K562 (cell line): ENCODE results near the gene KRTAP4-7. TPM values are rescaled to one million over a fixed set of nuclear protein-coding genes. Genes with fewer than 3 reads are reported as not detected.

Source experiments
- ARID2 ChIP-seq: fragments of 450-650 bp; IDR thresholded peaks from 2 replicates; pipeline ENCODE4 v1.6.1; 2017; ENCODE audit warnings: antibody characterized with exemption, mild to moderate bottlenecking
- BRF2 ChIP-seq: IDR thresholded peaks from 3 replicates; pipeline ENCODE4 v1.6.1; 2011; ENCODE audit warnings: borderline replicate concordance, mild to moderate bottlenecking; ENCODE audit not compliant: insufficient read length, insufficient read depth
- CAMTA2 ChIP-seq: fragments of 250-450 bp; sonication (Bioruptor Pico); conservative IDR thresholded peaks from 2 replicates; pipeline ENCODE4 v1.5.1; 2022
- CTCF ChIP-seq, 3 experiments: IDR thresholded peaks in 2 of 3; conservative IDR thresholded peaks in 1 of 3; 2 replicates each; pipeline ENCODE4 v1.5.1; 2011 to 2012; ENCODE audit warnings: low read length in 3 of 3, mild to moderate bottlenecking in 3 of 3, control low read depth in 2 of 3, improper control_type of control experiment in 1 of 3, inconsistent platforms in 1 of 3, low read depth in 1 of 3, mixed read lengths in 1 of 3, moderate library complexity in 1 of 3; ENCODE audit not compliant: insufficient read depth in 2 of 3
- E2F4 ChIP-seq: sonication (generic); formaldehyde crosslinking; IDR thresholded peaks from 2 replicates; pipeline ENCODE4 v1.8.0; 2022; ENCODE audit warnings: mild to moderate bottlenecking, low read depth, missing genetic modification reagents
- FOXK1 ChIP-seq: sonication (generic); formaldehyde crosslinking; IDR thresholded peaks from 2 replicates; pipeline ENCODE4 v1.8.0; 2022; ENCODE audit warnings: missing genetic modification reagents, mild to moderate bottlenecking, borderline replicate concordance
- KDM1A ChIP-seq, 2 experiments: fragments of 450-650 bp; IDR thresholded peaks; 2 replicates each; pipeline ENCODE4 v1.6.1; 2016; ENCODE audit warnings: mild to moderate bottlenecking in 2 of 2
- KLF6 ChIP-seq: fragments of 250-450 bp; sonication (Bioruptor Pico); IDR thresholded peaks from 2 replicates; pipeline ENCODE4 v1.4.0; 2020; ENCODE audit warnings: mild to moderate bottlenecking, moderate library complexity, borderline replicate concordance
- MBD2 ChIP-seq: sonication (generic); IDR thresholded peaks from 2 replicates; pipeline ENCODE4 v1.6.1; 2016; ENCODE audit warnings: low read depth, borderline replicate concordance
- MCM7 ChIP-seq, 2 experiments: fragments of 450-650 bp; IDR thresholded peaks; 2 replicates each; pipeline ENCODE4 v1.6.1; 2016 to 2018
- PTTG1 ChIP-seq: fragments of 450-650 bp; IDR thresholded peaks from 2 replicates; pipeline ENCODE4 v1.6.1; 2016; ENCODE audit warnings: low read depth, mild to moderate bottlenecking, missing genetic modification characterization, missing compliant biosample characterization
- RFX5 ChIP-seq: IDR thresholded peaks from 2 replicates; pipeline ENCODE4 v1.6.1; 2011; ENCODE audit warnings: low read depth, mild to moderate bottlenecking, improper control_type of control experiment, low read length
- THAP12 ChIP-seq: fragments of 250-450 bp; sonication (Bioruptor Pico); IDR thresholded peaks from 2 replicates; pipeline ENCODE4 v1.9.0; 2021; ENCODE audit warnings: mild to moderate bottlenecking, inconsistent platforms
- TRIM28 ChIP-seq: fragments of 450-650 bp; IDR thresholded peaks from 2 replicates; pipeline ENCODE4 v1.6.1; 2017
- VEZF1 ChIP-seq: fragments of 200-800 bp; sonication (Bioruptor generic); IDR thresholded peaks from 2 replicates; pipeline ENCODE4 v1.6.1; 2017; ENCODE audit warnings: missing genetic modification characterization, missing compliant biosample characterization
- ZFP30 ChIP-seq: fragments of 250-450 bp; sonication (Bioruptor Pico); IDR thresholded peaks from 2 replicates; pipeline ENCODE4 v1.8.0; 2022; ENCODE audit warnings: moderate library complexity, mild to moderate bottlenecking, inconsistent platforms, borderline replicate concordance
- ZNF507 ChIP-seq: conservative IDR thresholded peaks from 2 replicates; pipeline ENCODE4 v1.6.1; 2017; ENCODE audit warnings: missing genetic modification characterization, missing compliant biosample characterization
- ZNF512 ChIP-seq: IDR thresholded peaks from 2 replicates; pipeline ENCODE4 v1.6.1; 2016; ENCODE audit warnings: missing genetic modification characterization, missing compliant biosample characterization
- polyA plus RNA-seq, 8 experiments: library from polyadenylated mRNA; depleted of rRNA in 4 of 8; stranded (reverse) in 5 of 8; unstranded in 3 of 8; fragments of >200 nt; fragmentation: Nextera tagmentation in 2 of 8; fragmentation: Illumina TruSeq in 1 of 8; extraction: Ambion mirVana in 2 of 8; extraction: Trizol in 1 of 8; gene quantifications; 2 replicates each; pipeline versions ENCODE4 v1.2.1 to v1.2.3, GENCODE V29; 2011 to 2014; ENCODE audit warnings: inconsistent platforms in 1 of 8, missing spikeins in 1 of 8
- total RNA-seq, 7 experiments: library from RNA; depleted of rRNA in 6 of 7; stranded (reverse); fragments of >200 nt in 6 of 7; fragmentation: Illumina TruSeq in 2 of 7; extraction: Trizol in 2 of 7; gene quantifications; 2 replicates each; pipeline versions ENCODE4 v1.2.1 to v1.2.3, GENCODE V29; 2011 to 2021; ENCODE audit warnings: low replicate concordance in 1 of 7

Gene KRTAP4-7
- total and polyA plus RNA-seq, 9 of the 15 experiments (the other 6 are each of a cell fraction or from before 2014, with no cell fraction given): not detected

- TF ChIP-seq CTCF (IDR thresholded peaks at IDR 0.05 in 2 of 3, conservative IDR thresholded peaks at IDR 0.05 in 1 of 3; ENCODE audit: insufficient read depth in 2 of 3, low read depth in 1 of 3, low read length in 3 of 3): no peak
- TF ChIP-seq THAP12: no peak
- no peak for TF ChIP-seq E2F4 (CRISPR knock-in tag)
- TF ChIP-seq PTTG1 (tag): no peak
- TF ChIP-seq FOXK1 (CRISPR knock-in tag): no peak
- TF ChIP-seq ZFP30 (CRISPR knock-in tag): no peak
- TF ChIP-seq ZNF512 (tag): no peak
- TF ChIP-seq VEZF1 (CRISPR knock-in tag): peak; percentile 41
- no peak for TF ChIP-seq MBD2
- TF ChIP-seq BRF2: no peak
- no peak for TF ChIP-seq ARID2
- TF ChIP-seq ZNF507: no peak
- TF ChIP-seq KDM1A (IDR thresholded peaks at IDR 0.05): no peak
- TF ChIP-seq MCM7 (IDR thresholded peaks at IDR 0.05): no peak
- TF ChIP-seq KLF6 (CRISPR knock-in tag): peak; percentile 37; the same call in 1 of the 2 replicates
- no peak for TF ChIP-seq TRIM28
- TF ChIP-seq RFX5: no peak
- TF ChIP-seq CAMTA2 (CRISPR knock-in tag): no peak
These were observed 17.9 kb upstream of the KRTAP4-7 start, which contains the start of gene KRTAP2-4 (continued) for GRCh38 chr17:41065829-41066624.
